HCT116 (cell line): ENCODE data around the gene SLC18A2.

Source experiments
- CTCF ChIP-seq, 3 experiments: fragments of 200-600 bp in 1 of 3; sonication (generic) in 1 of 3; IDR thresholded peaks in 2 of 3; conservative IDR thresholded peaks in 1 of 3; 2 replicates each; pipeline ENCODE4 v1.5.1; 2012 to 2017; ENCODE audit warnings: low read depth in 2 of 3, low read length in 2 of 3, antibody characterized with exemption in 1 of 3, borderline replicate concordance in 1 of 3, control low read depth in 1 of 3, mild to moderate bottlenecking in 1 of 3, mixed read lengths in 1 of 3, mixed run types in 1 of 3, moderate library complexity in 1 of 3; ENCODE audit not compliant: insufficient read depth in 1 of 3
- EZH2 ChIP-seq: fragments of 200-600 bp; sonication (generic); IDR thresholded peaks from 2 replicates; pipeline ENCODE4 v1.6.1; 2017; ENCODE audit warnings: antibody characterized with exemption, mixed run types
- EZH2phosphoT487 ChIP-seq: fragments of 200-600 bp; IDR thresholded peaks from 2 replicates; pipeline ENCODE4 v1.6.1; 2018; ENCODE audit warnings: antibody characterized with exemption, borderline replicate concordance
- JUND ChIP-seq: IDR thresholded peaks from 2 replicates; pipeline ENCODE4 v1.6.1; 2012
- POLR2A ChIP-seq: IDR thresholded peaks from 2 replicates; pipeline ENCODE4 v1.7.0; 2011; ENCODE audit warnings: borderline replicate concordance; ENCODE audit not compliant: insufficient read depth, insufficient read length; ENCODE audit errors: extremely low read depth
- REST ChIP-seq: IDR thresholded peaks from 2 replicates; pipeline ENCODE4 v1.6.1; 2012; ENCODE audit warnings: low read depth
- YY1 ChIP-seq: IDR thresholded peaks from 2 replicates; pipeline ENCODE4 v1.6.1; 2011; ENCODE audit warnings: low read length, low read depth, moderate library complexity, mild to moderate bottlenecking; ENCODE audit not compliant: insufficient replicate concordance; ENCODE audit errors: extremely low read depth

- no peak for TF ChIP-seq YY1
- no peak for TF ChIP-seq EZH2
- no peak for TF ChIP-seq CTCF (IDR thresholded peaks at IDR 0.05 in 2 of 3, conservative IDR thresholded peaks at IDR 0.05 in 1 of 3; ENCODE audit: borderline replicate concordance in 1 of 3, insufficient read depth in 1 of 3, low read depth in 2 of 3, low read length in 2 of 3)
- TF ChIP-seq POLR2A: no peak
- no peak for TF ChIP-seq JUND
- TF ChIP-seq REST: no peak
- no peak for TF ChIP-seq EZH2phosphoT487
These were observed 6.2 kb downstream of the SLC18A2 start for GRCh38 chr10:117246997-117247671.
